Measurements from ENCODE around the gene KIF18B. TPM values are rescaled to one million over a fixed set of nuclear protein-coding genes. Genes with fewer than 3 reads are reported as not detected.

KIF18B gene
- total and polyA plus RNA-seq, 5 donors from 2014 or later: 0.19 to 0.60 (median 0.37) TPM; not detected in 1

DNA sequence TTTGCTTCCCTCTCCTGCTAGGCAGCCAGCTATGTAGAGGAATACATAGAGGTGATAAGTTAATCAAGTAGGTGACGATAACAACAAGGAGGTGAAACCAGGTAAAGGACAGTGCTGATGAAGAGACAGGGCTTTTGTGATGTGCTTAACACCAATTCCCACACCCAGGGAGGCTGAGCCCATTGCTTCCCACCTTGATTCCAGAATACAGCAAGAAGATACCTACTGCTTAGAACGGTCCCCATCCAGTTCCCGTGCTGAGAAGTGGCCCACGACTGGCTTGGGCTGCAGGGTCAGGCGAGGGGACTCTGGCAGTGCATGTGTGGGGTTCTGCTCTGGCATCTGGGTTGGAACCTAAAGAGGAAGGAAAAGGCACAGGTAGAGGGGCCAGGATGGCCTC is 16.2 kb downstream of the KIF18B start:
- Histone ChIP-seq H3K27me3 (ENCODE audit: control insufficient read depth, insufficient read depth, low read length) (no peaks in the 10 kb centered on the region), H3K36me3 (ENCODE audit: control insufficient read depth, insufficient read depth, low read length) (no peaks in the 10 kb centered on the region), H3K9me3 (ENCODE audit: control insufficient read depth in 2 of 2, low read length in 2 of 2) (no peaks in the 10 kb centered on the region), H3K4me1 (ENCODE audit: control insufficient read depth, insufficient read depth, low read length, poor library complexity, severe bottlenecking) (no peaks in the 10 kb centered on the region), H3K4me3 (ENCODE audit: low read depth, low read length) (no peak overlapping the region), H3K27ac (ENCODE audit: insufficient read depth, low read length, poor library complexity, severe bottlenecking) (no peak overlapping the region)
- Mint-ChIP-seq H3K27me3 (no peaks in the 10 kb centered on the region), H3K36me3 (no peaks in the 10 kb centered on the region), H3K27ac (no peak overlapping the region), H3K9me3 (no peaks in the 10 kb centered on the region), H3K4me3 (no peak overlapping the region), H3K4me1 (peaks cover 0 to 4% (median 0%) of the 10 kb centered on the region in 4 donors)
- DNase-seq (no peak), ATAC-seq (ENCODE audit: low read depth in 2 of 2) (no peak)

- no peaks in the 10 kb centered on the region for H3K27me3 ChIP-seq (ENCODE audit: control insufficient read depth, insufficient read depth, low read length)
- ATAC-seq (ENCODE audit: low read depth in 2 of 2) (no peak), DNase-seq (no peak)
- H3K4me3 ChIP-seq (ENCODE audit: low read depth, low read length): no peak overlapping the region
- H3K9me3 Mint-ChIP-seq: no peaks in the 10 kb centered on the region
- H3K4me1 ChIP-seq (ENCODE audit: control insufficient read depth, insufficient read depth, low read length, poor library complexity, severe bottlenecking): no peaks in the 10 kb centered on the region
- H3K36me3 Mint-ChIP-seq: no peaks in the 10 kb centered on the region
- H3K4me1 Mint-ChIP-seq: peaks cover 0 to 4% (median 0%) of the 10 kb centered on the region in 4 donors
- no peaks in the 10 kb centered on the region for H3K27me3 Mint-ChIP-seq
- H3K36me3 ChIP-seq (ENCODE audit: control insufficient read depth, insufficient read depth, low read length): no peaks in the 10 kb centered on the region
- no peak overlapping the region for H3K4me3 Mint-ChIP-seq
- no peak overlapping the region for H3K27ac ChIP-seq (ENCODE audit: insufficient read depth, low read length, poor library complexity, severe bottlenecking)
- H3K27ac Mint-ChIP-seq: no peak overlapping the region
- H3K9me3 ChIP-seq (ENCODE audit: control insufficient read depth in 2 of 2, low read length in 2 of 2): no peaks in the 10 kb centered on the region
These were observed 16.9 kb downstream of the KIF18B start for GRCh38 chr17:44930667-44931066.

DNA sequence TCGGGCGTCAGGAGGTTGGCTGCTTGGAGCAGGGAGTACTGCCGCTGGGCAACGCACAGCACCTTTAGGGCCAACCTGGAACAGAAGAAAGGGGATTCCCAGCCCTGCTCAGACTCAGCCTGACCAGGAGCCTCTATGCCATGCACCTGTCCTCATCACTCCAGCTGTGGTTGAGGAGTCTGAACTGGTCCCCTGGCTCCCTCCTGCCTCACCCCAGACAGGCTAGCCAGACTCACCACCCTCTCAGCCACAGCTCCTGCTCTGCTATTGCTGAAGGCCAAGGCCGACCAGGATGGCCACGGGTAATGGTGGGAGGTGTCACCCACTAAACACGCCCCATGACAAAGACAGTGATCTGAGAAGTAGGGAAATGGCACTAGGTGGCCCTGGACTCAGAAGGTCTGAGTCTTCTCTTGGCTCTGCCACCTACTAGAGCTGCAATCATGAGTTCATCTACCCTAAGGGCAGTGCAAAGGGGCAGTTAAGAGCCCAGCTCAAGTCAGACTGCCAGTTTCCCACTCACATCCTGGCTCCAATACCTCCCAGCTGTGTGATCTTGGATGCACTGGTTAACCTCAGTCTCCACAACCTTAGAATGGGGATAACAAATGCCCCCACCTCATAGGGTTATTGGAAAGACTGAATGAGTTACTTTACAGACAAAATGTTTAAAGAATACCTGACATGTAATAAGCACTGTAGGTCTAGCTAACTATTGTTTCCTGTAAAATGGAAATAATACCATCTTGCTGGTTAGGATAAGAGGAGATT is 18.4 kb downstream of the KIF18B start:
- Mint-ChIP-seq H3K27me3 (no peaks in the 10 kb centered on the region), H3K4me3 (no peak overlapping the region), H3K4me1 (peaks cover 0 to 4% (median 0%) of the 10 kb centered on the region in 4 donors), H3K36me3 (no peaks in the 10 kb centered on the region), H3K27ac (no peak overlapping the region), H3K9me3 (no peaks in the 10 kb centered on the region)
- DNase-seq (no peak), ATAC-seq (ENCODE audit: low read depth in 2 of 2) (no peak)
- no peaks in the 10 kb centered on the region for H3K27me3 ChIP-seq (ENCODE audit: control insufficient read depth, insufficient read depth, low read length)
- no peaks in the 10 kb centered on the region for H3K4me1 ChIP-seq (ENCODE audit: control insufficient read depth, insufficient read depth, low read length, poor library complexity, severe bottlenecking)
- H3K9me3 ChIP-seq (ENCODE audit: control insufficient read depth in 2 of 2, low read length in 2 of 2): no peaks in the 10 kb centered on the region
- no peak overlapping the region for H3K4me3 ChIP-seq (ENCODE audit: low read depth, low read length)
- H3K36me3 ChIP-seq (ENCODE audit: control insufficient read depth, insufficient read depth, low read length): no peaks in the 10 kb centered on the region
- no peak overlapping the region for H3K27ac ChIP-seq (ENCODE audit: insufficient read depth, low read length, poor library complexity, severe bottlenecking)

- Histone ChIP-seq H3K9me3 (ENCODE audit: control insufficient read depth in 2 of 2, low read length in 2 of 2) (no peaks in the 10 kb centered on the region), H3K4me1 (ENCODE audit: control insufficient read depth, insufficient read depth, low read length, poor library complexity, severe bottlenecking) (no peaks in the 10 kb centered on the region), H3K27ac (ENCODE audit: insufficient read depth, low read length, poor library complexity, severe bottlenecking) (no peak overlapping the region), H3K4me3 (ENCODE audit: low read depth, low read length) (no peak overlapping the region), H3K27me3 (ENCODE audit: control insufficient read depth, insufficient read depth, low read length) (no peaks in the 10 kb centered on the region), H3K36me3 (ENCODE audit: control insufficient read depth, insufficient read depth, low read length) (no peaks in the 10 kb centered on the region)
- DNase-seq (no peak), ATAC-seq (ENCODE audit: low read depth in 2 of 2) (no peak)
- Mint-ChIP-seq H3K27me3 (no peaks in the 10 kb centered on the region), H3K27ac (peak overlapping the region in 1 of 3 donors; percentile 88), H3K36me3 (no peaks in the 10 kb centered on the region), H3K9me3 (no peaks in the 10 kb centered on the region), H3K4me1 (peaks cover 0 to 4% (median 0%) of the 10 kb centered on the region in 4 donors), H3K4me3 (no peak overlapping the region)
These were observed 19.4 kb downstream of the KIF18B start for GRCh38 chr17:44928136-44928535.

GRCh38 chr17:44927696-44928095 is 19.9 kb downstream of the KIF18B start:
- Histone ChIP-seq H3K36me3 (ENCODE audit: control insufficient read depth, insufficient read depth, low read length) (no peaks in the 10 kb centered on the region), H3K27ac (ENCODE audit: insufficient read depth, low read length, poor library complexity, severe bottlenecking) (no peak overlapping the region), H3K27me3 (ENCODE audit: control insufficient read depth, insufficient read depth, low read length) (no peaks in the 10 kb centered on the region), H3K4me3 (ENCODE audit: low read depth, low read length) (no peak overlapping the region), H3K4me1 (ENCODE audit: control insufficient read depth, insufficient read depth, low read length, poor library complexity, severe bottlenecking) (no peaks in the 10 kb centered on the region), H3K9me3 (ENCODE audit: control insufficient read depth in 2 of 2, low read length in 2 of 2) (no peaks in the 10 kb centered on the region)
- peak overlapping the region in 2 of 3 donors; percentile 46 to 88 for H3K27ac Mint-ChIP-seq
- no peaks in the 10 kb centered on the region for H3K27me3 Mint-ChIP-seq
- H3K36me3 Mint-ChIP-seq: no peaks in the 10 kb centered on the region
- no peaks in the 10 kb centered on the region for H3K9me3 Mint-ChIP-seq
- ATAC-seq (ENCODE audit: low read depth in 2 of 2) (no peak), DNase-seq (no peak)
- H3K4me3 Mint-ChIP-seq: no peak overlapping the region
- peaks cover 0 to 4% (median 0%) of the 10 kb centered on the region in 4 donors for H3K4me1 Mint-ChIP-seq

DNA sequence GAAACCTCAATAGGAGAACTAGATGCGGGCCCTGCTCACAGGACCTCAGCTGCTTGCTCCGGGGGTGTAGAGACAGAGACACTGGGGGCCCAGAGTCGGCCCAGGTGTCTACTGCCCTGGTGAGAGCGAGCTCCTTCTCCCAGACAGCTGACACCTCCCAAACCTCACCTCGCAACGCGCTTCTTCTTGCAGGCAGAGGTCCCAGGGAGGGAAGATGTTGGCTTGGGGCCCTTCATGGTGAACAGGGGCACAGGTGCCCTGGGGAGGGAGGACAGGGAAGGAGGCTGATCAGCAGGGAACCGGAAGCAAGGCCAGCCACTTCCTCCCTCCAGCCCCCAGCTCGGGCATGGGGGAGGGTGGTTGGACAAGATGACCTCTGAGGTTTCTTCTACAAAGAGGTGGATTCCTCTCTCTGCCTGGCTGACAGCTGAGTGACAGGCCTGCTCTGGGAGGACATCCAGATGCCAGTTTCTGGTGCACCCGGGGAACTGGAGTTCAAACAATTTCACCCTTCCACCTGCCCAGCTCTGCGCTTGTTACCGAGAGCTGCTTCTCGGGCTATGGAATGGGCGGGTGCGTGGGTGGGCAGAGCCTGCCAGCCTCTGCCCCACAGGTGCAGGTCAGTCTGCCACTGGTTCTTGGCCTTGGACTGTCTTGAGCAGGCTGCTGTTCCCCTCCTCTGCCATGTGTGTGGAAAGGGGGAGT is 20.6 kb downstream of the KIF18B start:
- H3K36me3 Mint-ChIP-seq: no peaks in the 10 kb centered on the region
- no peaks in the 10 kb centered on the region for H3K4me1 ChIP-seq (ENCODE audit: control insufficient read depth, insufficient read depth, low read length, poor library complexity, severe bottlenecking)
- H3K4me3 ChIP-seq (ENCODE audit: low read depth, low read length): no peak overlapping the region
- no peaks in the 10 kb centered on the region for H3K9me3 ChIP-seq (ENCODE audit: control insufficient read depth in 2 of 2, low read length in 2 of 2)
- H3K27me3 ChIP-seq (ENCODE audit: control insufficient read depth, insufficient read depth, low read length): no peaks in the 10 kb centered on the region
- H3K9me3 Mint-ChIP-seq: no peaks in the 10 kb centered on the region
- peaks cover under 1% of the 10 kb centered on the region for H3K27me3 Mint-ChIP-seq
- no peak for DNase-seq
- no peak overlapping the region for H3K27ac ChIP-seq (ENCODE audit: insufficient read depth, low read length, poor library complexity, severe bottlenecking)
- H3K4me3 Mint-ChIP-seq: no peak overlapping the region
- H3K36me3 ChIP-seq (ENCODE audit: control insufficient read depth, insufficient read depth, low read length): no peaks in the 10 kb centered on the region
- ATAC-seq (ENCODE audit: low read depth in 2 of 2): no peak
- H3K4me1 Mint-ChIP-seq: peaks cover 0 to 4% (median 0%) of the 10 kb centered on the region in 4 donors
- H3K27ac Mint-ChIP-seq: no peak overlapping the region

- Mint-ChIP-seq H3K4me3 (no peak overlapping the region), H3K9me3 (no peaks in the 10 kb centered on the region), H3K36me3 (no peaks in the 10 kb centered on the region), H3K27ac (peak overlapping the region in 1 of 3 donors; percentile 31), H3K27me3 (peaks cover 4% of the 10 kb centered on the region), H3K4me1 (peaks cover 0 to 3% (median 0%) of the 10 kb centered on the region in 4 donors)
- DNase-seq: no peak
- Histone ChIP-seq H3K36me3 (ENCODE audit: control insufficient read depth, insufficient read depth, low read length) (no peaks in the 10 kb centered on the region), H3K27ac (ENCODE audit: insufficient read depth, low read length, poor library complexity, severe bottlenecking) (no peak overlapping the region), H3K4me3 (ENCODE audit: low read depth, low read length) (no peak overlapping the region), H3K27me3 (ENCODE audit: control insufficient read depth, insufficient read depth, low read length) (no peaks in the 10 kb centered on the region), H3K9me3 (ENCODE audit: control insufficient read depth in 2 of 2, low read length in 2 of 2) (no peaks in the 10 kb centered on the region), H3K4me1 (ENCODE audit: control insufficient read depth, insufficient read depth, low read length, poor library complexity, severe bottlenecking) (no peaks in the 10 kb centered on the region)
- no peak for ATAC-seq (ENCODE audit: low read depth in 2 of 2)
These were observed 21.6 kb downstream of the KIF18B start for GRCh38 chr17:44925731-44926697.
